GM19328 (cell line): Measurements from ENCODE around the gene FAM227B.
"Not testable (repeated sequence)": the region's sequence is repeated elsewhere in the genome, so short reads cannot be mapped to it uniquely, and the experiment has no call there.

Source experiments
- ATAC-seq: cut with Tn5 transposase; IDR thresholded peaks from one replicate; pipeline ENCODE4 v1.9.1; 2021; ENCODE audit warnings: mild to moderate bottlenecking, moderate library complexity; ENCODE audit not compliant: unreplicated experiment

The FAM227B gene

DNA sequence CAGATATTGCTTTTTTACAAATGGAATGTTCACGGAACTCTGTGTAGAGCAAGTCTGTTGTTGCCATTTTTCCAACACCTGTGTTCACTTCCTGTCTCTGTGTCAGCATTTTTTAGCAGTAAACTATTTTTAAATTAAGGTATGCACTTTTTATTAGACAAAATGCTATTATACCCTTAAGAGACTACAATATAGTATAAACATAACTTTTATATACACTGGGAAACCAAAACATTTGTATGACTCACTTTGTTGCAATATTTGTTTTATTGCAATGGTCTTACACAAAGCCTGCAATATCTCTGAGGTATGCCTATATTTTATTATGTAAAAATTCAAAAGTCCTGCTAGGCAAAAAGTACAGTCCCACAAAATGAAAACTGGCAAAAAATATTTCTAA is 237.4 kb downstream of the FAM227B start:
- no peak for ATAC-seq

DNA sequence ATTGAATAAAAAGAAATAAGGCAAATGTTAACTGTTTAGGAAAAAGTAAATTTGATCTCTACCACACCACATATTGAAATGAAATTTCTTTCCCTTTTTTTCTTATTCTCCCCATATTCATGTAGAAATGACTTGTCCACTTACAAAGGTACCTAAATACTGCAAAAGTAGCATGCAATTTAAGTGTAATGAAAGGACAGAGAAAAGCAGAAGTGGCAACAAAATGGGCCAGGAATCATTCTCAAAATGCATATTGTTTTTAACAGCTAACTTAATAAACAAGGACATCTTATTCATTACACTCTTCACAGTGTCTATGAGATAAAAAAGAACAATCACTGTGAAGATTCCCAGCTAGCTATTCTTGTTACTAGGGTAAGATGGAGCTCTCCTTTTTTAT is 238.2 kb downstream of the FAM227B start:
- ATAC-seq = no peak

DNA sequence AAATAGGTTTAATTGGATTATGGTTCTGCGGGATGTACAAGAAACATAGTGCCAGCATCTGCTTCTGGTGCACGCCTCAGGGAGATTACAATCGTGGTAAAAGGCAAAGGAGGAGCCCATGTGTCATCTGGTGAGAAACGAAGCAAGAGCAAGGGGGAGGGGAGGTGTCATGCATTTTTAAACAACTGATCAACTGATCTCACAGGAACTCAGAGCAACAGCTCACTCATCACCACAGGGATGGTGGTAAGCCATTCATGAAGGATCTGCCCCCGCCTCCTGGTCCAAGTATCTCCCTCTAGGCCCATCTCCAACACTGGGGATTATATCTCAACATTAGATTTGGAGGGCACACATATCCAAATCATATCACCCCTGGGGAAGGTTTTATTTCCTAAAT is 239.7 kb downstream of the FAM227B start:
- no peak for ATAC-seq

DNA sequence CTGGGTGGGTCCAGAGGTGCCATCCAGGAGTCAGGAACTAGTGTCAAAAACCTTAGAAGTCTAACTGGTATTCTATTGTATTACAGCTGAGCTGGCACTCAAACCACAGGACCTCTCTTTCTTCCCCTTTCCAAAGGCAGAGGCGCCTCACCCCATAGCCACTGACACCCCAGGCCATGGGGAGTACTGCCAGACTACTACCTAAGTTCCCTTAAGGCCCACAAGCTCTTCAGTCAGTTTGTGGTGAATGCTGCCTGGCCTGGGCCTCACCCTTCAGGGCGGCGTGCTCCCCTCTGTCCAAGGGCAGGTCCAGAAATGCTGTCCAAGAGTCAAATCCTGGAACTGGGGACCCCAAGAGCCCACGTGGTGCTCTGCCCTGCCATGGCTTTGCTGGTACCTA is 240.6 kb downstream of the FAM227B start:
- ATAC-seq = no peak

DNA sequence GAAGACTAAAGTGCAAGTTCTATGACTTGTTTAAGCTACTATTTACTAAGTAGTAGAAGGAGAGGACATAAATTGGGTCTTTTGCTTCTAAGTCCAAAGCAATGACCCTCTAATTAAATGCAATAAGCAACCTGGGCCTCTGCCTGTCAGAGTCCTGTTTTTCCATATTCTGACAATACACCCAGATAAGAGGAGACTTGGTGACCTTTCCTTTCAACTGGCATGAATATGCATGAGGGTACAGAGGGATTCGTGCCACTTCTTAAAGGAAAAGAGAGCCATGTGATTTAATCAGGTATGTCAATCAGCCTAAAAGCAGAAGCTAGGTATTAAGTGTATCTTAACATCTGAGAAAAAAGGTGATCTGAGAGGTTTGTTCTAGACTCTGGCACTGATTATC is 248.3 kb downstream of the FAM227B start:
- no peak for ATAC-seq

DNA sequence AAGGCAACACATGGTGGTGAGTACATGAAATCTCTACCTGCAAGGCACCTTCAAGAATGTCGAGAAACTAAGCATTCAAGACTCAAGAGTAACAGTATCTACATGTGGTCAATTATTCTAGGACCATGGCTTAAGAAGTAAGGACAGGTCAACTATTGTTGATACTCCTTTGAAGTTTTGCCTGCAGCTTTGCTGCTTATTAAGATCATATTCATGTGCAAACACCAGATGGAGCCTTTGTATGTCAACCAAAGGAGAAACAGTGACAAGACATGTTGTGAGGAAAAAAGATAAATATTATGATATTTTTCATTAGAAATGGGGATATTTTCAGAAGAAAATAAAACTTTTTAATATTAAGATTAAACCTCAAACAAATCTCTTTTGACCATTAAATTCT is 249.8 kb downstream of the FAM227B start:
- ATAC-seq = no peak

DNA sequence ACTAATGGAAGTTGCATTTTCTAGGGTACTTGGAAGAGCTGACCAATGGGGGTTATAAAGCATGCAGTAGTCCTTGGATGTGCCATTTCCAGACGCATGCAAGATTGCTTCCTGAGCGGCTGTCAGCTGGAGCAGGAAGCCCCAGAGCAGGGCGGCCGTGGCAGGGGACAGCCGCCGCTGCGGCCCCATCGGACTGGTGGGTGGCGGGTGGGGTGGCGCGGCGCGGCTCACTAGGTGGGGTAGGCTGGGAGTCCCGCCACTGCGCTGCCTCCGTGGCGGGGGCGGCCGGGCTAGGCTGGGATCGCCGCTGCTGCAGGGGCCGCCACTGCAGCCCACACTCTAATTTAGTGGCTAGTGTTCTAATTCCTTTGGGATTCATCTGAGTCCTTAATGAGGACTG is 254.1 kb downstream of the FAM227B start:
- no peak for ATAC-seq

DNA sequence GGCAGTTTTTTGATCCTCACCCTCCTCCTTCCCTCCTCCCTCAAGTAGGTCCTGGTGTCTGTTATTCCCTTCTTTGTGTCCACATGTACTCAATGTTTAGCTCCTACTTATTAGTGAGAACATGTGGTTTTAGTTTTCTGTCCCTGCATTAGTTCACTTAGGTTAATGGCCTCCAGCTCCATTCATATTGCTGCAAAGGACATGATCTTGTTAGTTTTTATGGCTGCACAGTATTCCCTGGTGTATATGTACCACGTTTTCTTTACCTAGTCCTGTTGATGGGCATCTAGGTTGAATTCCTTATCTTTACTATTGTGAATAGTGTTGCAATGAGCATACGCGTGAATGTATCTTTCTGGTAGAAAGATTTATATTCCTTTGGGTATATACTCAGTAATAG is 259.2 kb downstream of the FAM227B start:
- ATAC-seq = no peak

DNA sequence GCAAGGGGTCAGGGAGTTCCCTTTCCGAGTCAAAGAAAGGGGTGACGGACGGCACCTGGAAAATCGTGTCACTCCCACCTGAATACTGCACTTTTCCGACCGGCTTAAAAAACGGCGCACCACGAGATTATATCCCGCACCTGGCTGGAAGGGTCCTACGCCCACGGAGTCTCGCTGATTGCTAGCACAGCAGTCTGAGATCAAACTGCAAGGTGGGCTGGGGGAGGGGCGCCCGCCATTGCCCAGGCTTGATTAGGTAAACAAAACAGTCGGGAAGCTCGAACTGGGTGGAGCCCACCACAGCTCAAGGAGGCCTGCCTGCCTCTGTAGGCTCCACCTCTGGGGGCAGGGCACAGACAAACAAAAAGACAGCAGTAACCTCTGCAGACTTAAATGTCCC is 266.2 kb downstream of the FAM227B start:
- ATAC-seq = not testable (repeated sequence)

DNA sequence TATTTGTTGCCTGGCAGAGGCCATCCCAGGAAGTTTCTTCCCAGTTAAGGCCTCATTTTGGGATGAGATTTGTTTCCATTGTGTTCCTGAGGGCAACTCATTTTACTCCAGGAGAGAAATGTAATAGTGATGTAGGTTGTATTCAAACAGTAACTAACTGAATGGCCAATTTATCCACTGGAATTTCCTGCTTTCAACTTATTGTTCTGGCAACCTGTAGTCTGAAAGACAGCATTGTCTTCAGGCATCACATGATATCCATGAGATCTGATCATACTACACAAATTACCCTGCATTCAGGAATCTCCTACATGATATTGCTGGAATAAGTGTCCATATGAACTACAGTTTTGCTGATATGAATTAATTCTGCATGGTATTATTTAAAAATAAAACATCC is 277.1 kb downstream of the FAM227B start:
- ATAC-seq = no peak

DNA sequence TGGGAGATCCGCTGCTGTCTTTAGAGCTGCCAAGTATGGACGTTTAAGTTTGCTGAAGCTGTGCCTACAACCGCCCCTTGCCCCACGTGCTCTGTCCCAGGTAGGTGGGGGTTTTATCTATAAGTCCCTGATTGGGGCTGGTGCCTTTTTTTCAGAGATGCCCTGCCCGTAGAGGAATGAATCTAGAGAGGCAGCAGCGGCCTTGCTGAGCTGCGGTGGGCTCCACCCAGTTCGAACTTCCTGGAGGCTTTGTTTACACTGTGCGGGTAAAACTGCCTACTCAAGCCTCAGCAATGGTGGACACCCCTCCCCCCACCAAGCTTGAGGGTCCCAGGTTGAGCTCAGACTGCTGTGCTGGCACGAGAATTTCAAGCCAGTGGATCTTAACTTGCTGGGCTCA is 281.0 kb downstream of the FAM227B start:
- no peak for ATAC-seq

DNA sequence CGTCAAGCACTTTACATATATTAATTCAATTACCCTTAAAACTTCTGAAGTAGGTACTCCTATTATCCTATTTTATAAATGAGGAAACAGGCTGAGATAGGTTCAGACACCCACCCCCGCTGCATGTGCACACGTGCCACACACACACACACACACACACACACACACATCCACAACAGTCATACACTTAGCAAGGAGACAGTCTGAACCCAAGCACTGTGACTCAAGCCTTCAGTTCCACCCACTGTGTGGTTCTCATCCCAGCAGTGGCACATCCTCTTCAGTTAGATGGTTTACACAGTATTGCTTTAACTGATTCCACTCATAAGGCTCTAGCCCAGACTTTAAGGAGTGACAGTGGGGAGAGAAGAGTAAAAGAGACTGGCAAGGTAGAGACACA is 288.7 kb downstream of the FAM227B start:
- ATAC-seq = no peak

DNA sequence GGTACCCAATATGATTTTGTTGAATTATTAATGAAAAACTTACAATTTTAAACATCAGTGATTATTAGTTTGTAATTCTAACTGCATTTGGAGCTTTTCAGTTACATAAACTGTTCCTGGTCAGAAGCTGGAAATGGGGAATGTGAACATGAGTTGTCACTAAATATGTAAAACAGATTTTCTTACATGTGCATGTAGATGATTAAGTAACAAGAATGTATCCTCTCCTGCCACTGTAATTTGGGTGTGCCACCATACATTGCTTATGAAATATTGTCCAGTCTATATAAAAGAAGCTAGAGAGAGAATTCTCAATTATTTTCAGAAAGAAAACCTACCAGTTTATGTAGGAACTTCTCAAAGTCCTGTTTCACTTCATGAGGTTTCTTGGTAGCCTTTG is 289.2 kb downstream of the FAM227B start:
- no peak for ATAC-seq

DNA sequence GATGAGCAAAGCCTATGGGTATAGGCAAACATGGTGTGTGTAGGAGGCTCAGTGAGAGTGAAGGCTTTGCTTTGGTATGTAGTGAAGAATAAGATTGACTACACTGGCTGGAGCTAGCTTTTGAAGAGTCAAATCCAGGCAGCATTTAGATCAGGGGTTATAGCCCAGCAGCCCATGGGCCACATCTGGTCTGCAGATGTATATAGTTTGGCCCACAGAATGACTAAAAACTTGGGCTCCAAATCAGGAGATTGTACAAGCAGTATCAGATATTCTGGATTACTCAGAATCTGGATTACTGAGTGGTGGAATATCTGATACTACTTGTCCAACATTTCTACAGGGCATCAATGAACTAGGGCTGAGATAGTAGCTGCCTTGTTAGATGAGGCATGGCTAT is 290.5 kb downstream of the FAM227B start:
- no peak for ATAC-seq

DNA sequence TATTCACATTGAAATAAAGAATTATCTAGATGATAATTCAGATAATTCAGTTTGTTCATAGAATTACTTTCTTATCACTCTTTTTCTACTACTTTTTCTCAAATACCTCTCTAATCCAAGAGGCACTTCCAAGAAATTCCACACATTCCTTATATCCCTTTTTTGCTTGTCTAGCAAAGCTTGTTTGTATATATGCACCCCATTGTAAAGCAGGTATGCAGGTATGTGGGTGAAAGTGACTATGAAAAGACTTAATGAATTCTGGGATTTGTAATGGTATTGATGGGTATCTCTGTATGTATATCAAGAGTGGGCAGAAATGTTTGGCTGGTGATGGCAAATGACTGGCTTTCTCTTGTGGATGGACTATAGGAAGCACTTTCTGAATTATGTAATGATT is 291.7 kb downstream of the FAM227B start:
- ATAC-seq = no peak

DNA sequence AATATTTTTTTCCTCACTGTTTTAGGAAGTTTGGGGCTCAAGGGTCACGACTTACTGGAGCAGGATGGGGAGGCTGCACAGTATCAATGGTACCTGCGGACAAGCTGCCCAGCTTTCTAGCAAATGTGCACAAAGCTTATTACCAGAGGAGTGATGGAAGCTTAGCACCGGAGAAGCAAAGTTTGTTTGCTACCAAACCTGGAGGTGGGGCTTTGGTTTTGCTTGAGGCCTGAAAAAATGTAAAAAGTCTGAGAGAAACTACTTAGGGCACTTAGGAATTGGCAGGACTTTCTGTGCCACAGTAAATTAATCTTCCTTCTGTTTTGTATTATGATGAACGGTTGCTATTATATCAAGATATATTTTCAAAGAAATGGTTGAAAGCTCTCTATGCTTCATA is 292.7 kb downstream of the FAM227B start:
- no peak for ATAC-seq

DNA sequence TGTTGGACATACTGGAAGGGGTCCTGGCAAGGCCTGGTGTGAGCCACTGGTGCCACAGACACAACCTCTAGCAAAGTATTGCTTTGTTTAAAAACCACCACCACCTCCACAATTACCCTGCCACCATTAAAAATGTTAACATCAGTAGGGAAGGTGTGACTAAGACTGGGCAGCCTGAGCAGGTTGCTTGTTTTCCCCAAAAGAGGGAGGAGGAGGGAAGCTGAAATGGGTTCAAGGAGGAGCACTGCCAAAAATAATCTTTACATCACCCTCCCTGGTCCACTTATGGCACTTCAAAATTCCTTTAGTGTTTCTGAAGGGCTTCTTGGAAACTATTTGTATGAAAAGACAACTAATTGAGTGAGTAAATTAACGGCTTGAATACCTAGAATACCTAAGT is 297.4 kb downstream of the FAM227B start:
- ATAC-seq = no peak

DNA sequence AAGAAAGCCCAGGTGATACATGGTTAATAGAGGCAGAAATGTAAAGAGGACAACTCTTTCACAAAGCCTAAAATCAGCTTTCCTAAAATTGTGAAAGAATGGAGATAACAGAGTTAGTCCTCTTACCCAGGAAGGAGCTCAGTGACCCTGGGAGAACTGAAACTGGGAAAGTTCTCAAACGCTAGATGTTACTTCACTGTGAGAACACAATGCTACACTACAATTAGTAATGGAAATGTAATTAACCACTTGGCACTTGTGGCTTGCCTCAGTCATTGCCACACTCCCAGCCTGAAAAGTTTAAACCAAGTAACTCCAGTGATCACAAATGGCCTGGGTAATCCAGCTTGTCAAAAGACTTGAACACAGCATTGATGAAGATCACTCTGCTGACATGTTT is 300.3 kb downstream of the FAM227B start:
- no peak for ATAC-seq

DNA sequence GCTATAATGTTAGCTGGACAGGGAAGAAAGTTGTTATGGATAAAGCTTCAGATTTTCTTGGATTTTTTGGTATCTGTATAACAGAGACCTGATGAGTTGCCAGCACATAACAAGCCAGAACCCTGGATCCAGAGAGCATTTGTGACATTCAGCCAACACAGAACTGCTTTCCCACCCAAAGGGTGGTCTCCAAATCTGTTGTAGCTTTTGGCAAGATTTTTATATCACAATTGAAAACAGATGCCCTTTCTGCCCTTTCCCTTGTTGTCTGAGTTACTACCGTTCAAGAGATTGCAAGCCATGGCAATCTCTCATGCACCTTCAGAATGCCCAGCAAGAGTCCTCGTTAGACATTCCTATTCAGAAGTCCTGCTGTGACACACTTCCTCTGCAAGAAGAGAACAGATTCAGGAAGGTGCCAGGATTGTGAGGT is 305.2 kb downstream of the FAM227B start:
- no peak for ATAC-seq

DNA sequence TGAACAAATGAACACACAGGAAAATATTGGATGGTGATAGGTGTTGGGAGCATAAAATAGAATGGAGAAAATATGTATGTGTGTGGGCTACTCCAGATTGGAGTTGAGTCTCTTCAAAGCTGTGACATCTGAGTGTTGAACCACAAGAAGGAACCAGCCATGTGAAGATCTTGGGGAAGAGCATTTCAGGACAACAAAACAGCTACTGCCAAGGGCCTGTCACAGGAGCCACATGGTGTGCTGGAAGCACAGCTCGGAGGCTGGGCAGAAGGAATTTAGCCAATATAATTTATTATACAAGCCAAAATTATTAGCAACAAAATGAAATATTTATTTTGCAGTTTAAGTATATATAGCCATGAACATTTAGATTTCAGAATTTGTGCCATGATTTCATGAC is 305.9 kb downstream of the FAM227B start:
- ATAC-seq = no peak

DNA sequence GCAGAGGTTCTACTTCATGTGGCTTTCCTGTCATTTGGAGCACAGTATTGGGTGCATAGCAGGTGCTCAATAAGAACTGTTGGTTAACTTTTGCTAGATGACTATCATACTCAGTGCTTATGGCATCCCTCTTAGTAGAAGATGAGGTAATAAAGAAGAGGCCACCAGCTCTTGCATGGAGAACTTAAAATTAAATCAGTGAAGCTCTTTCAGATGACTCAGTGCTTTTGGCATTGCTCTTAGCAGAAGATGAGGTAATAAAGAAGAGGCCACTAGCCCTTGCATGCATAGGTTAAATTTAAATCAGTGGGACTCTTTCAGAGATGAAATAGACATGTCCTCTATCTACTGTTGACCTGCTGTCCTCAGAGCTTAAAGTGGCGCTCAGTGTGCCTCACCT is 307.0 kb downstream of the FAM227B start:
- no peak for ATAC-seq

DNA sequence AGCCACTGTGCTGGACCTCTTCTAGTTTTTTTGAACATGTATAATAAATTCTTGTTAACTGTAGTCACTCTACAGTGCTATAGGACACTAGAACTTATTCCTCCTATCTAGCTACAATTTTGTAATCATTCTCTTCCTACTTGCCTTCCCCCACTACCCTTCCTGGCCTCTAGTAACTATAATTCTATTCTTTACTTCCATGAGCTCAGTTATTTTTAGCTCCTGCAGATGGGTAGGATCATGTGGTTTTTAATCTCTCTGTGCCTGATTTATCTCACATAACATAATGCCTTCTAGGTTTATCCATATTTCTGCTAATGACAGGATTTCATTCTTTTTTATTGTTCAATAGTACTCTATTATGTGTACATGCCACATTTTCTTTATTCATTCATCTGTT is 310.7 kb downstream of the FAM227B start:
- no peak for ATAC-seq

DNA sequence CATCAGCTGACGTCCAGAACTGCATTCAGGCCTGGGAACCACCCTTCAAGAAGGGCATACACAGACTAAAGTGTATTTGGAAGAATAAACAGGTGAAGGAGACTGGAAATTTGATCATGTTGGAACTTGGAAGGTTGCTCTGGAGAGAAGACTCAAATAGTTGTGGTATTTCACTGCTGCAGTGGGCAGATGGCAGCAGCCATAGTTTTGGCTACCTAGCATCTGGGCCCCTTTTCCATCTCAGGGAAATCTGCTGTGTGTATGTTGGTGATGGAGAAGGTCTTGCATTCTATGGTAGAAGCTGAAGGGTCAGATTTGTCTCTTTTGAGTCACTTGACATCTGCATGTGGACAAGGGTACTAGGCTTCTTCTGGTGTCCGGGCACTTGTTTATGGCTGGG is 311.9 kb downstream of the FAM227B start:
- ATAC-seq = no peak

DNA sequence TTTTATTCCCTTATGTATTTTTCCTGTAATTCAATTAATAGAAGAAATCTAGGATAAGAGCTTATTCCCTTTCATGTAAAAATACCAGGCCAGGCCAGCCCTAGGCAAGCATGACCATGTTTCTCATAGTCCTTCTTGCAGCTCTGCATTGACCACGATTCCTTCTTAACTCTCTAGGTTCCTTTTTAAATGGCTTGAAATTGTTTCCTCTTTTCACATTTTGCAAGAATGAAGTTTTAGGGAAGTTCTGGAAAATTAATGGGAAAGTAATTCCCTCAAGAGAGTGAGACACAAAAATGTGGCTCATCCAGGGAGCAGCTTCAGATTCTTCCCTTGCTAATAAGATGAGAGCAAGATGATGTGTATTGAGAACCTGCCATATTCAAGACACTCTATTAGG is 314.1 kb downstream of the FAM227B start:
- no peak for ATAC-seq
